ENCODE results near the gene KCP.

DNA sequence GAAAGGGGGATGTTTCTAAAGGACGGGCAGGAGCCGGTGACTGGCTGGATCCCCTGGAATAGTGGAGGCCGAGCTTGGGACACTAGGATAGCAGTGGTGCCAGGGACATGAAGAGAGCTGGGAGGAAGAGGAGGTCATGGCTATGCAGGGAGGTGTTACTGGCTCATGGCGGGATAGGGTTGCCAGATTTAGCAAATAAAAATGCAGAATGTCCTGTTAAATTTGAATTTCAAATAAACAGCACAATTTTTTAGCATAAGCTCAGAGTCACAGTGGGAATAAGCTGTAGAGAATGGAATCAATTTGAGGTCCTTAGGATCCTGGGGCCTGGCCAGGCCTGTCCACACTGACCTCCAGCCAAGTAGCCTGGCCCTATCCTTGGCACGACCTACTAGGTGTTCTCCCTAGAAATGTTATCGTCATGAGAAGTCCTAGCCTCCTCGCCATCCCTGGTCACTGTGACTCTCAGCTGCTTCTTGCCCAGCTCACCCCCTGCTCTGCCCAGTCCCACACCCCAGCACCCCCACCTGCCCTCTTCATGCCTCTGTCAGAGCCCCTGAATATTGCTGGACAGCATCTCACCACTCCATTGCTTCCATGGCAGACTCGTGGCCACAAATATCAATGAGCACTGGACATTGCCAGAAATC is 7.6 kb upstream of the KCP start:
- TF ChIP-seq, protein P1, sequence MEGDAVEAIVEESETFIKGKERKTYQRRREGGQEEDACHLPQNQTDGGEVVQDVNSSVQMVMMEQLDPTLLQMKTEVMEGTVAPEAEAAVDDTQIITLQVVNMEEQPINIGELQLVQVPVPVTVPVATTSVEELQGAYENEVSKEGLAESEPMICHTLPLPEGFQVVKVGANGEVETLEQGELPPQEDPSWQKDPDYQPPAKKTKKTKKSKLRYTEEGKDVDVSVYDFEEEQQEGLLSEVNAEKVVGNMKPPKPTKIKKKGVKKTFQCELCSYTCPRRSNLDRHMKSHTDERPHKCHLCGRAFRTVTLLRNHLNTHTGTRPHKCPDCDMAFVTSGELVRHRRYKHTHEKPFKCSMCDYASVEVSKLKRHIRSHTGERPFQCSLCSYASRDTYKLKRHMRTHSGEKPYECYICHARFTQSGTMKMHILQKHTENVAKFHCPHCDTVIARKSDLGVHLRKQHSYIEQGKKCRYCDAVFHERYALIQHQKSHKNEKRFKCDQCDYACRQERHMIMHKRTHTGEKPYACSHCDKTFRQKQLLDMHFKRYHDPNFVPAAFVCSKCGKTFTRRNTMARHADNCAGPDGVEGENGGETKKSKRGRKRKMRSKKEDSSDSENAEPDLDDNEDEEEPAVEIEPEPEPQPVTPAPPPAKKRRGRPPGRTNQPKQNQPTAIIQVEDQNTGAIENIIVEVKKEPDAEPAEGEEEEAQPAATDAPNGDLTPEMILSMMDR (optimal IDR thresholded peaks at IDR 0.05 in 1 of 3, IDR thresholded peaks at IDR 0.05 in 1 of 3, conservative IDR thresholded peaks at IDR 0.05 in 1 of 3; ENCODE audit: extremely low read depth in 1 of 3, insufficient read depth in 2 of 3, low read length in 3 of 3) = no peak
- TF ChIP-seq EZH2 (IDR thresholded peaks at IDR 0.05; ENCODE audit: low read length) = no peak

Measured in keratinocyte (primary cell).